ENCODE measurements around the gene MTHFS. TPM values are rescaled to one million over a fixed set of nuclear protein-coding genes. Genes with fewer than 3 reads are reported as not detected.

Gene MTHFS
- total and polyA plus RNA-seq, 2 donors (not counting 3 experiments of a cell fraction or from before 2014, with no cell fraction given) = 9.3 to 15.7 TPM

- no peaks in the 10 kb centered on the region for H3K27me3 ChIP-seq (ENCODE audit: control insufficient read depth in 2 of 2, insufficient read depth in 2 of 2, low read length in 2 of 2)
- no peak for TF ChIP-seq EZH2 (IDR thresholded peaks at IDR 0.05; ENCODE audit: borderline replicate concordance, low read depth, low read length, severe bottlenecking)
- no peak for TF ChIP-seq MYC (IDR thresholded peaks at IDR 0.05; ENCODE audit: low read depth, low read length)
- TF ChIP-seq, protein P1, sequence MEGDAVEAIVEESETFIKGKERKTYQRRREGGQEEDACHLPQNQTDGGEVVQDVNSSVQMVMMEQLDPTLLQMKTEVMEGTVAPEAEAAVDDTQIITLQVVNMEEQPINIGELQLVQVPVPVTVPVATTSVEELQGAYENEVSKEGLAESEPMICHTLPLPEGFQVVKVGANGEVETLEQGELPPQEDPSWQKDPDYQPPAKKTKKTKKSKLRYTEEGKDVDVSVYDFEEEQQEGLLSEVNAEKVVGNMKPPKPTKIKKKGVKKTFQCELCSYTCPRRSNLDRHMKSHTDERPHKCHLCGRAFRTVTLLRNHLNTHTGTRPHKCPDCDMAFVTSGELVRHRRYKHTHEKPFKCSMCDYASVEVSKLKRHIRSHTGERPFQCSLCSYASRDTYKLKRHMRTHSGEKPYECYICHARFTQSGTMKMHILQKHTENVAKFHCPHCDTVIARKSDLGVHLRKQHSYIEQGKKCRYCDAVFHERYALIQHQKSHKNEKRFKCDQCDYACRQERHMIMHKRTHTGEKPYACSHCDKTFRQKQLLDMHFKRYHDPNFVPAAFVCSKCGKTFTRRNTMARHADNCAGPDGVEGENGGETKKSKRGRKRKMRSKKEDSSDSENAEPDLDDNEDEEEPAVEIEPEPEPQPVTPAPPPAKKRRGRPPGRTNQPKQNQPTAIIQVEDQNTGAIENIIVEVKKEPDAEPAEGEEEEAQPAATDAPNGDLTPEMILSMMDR (IDR thresholded peaks at IDR 0.05; ENCODE audit: extremely low read depth in 1 of 2, insufficient read depth in 1 of 2, low read depth in 1 of 2, low read length in 2 of 2) = no peak
- TF ChIP-seq GATA2 (IDR thresholded peaks at IDR 0.05; ENCODE audit: insufficient read depth, insufficient read length, low read depth, low read length) = no peak
- no peak for TF ChIP-seq POLR2AphosphoS5 (IDR thresholded peaks at IDR 0.05; ENCODE audit: insufficient read depth, low read depth, low read length)
- no peak for TF ChIP-seq FOS (IDR thresholded peaks at IDR 0.05; ENCODE audit: borderline replicate concordance, insufficient read depth, low read length)
- TF ChIP-seq POLR2A (IDR thresholded peaks at IDR 0.05; ENCODE audit: low read depth, low read length) = no peak
- TF ChIP-seq JUN (IDR thresholded peaks at IDR 0.05; ENCODE audit: borderline replicate concordance, insufficient read depth, insufficient read length, low read depth) = no peak
- TF ChIP-seq MAX (IDR thresholded peaks at IDR 0.05; ENCODE audit: insufficient read depth, insufficient read length) = no peak
- no peak overlapping the region for H3K4me3 ChIP-seq (replicated peaks in 1 of 3; ENCODE audit: insufficient read depth in 1 of 3, low read depth in 1 of 3, low read length in 3 of 3)
- H3K79me2 ChIP-seq (ENCODE audit: control insufficient read depth, insufficient read depth, low read length) = no peaks in the 10 kb centered on the region
- no peak overlapping the region for H3K27ac ChIP-seq (ENCODE audit: insufficient read depth, low read depth, low read length)
- H3K4me2 ChIP-seq (ENCODE audit: insufficient read depth, low read length) = no peak overlapping the region
- FAIRE-seq = no peak
- no peaks in the 10 kb centered on the region for H3K4me1 ChIP-seq (ENCODE audit: control insufficient read depth, extremely low read depth, insufficient read depth, low read length)
- ChIA-PET CTCF (no interaction called here), POLR2A (no interaction called here)
- DNase-seq (ENCODE audit: low read depth, low spot score) = no peak
- no peaks in the 10 kb centered on the region for H3K9me1 ChIP-seq (replicated peaks; ENCODE audit: control insufficient read depth, extremely low read depth, insufficient read depth, low read length)
- H4K20me1 ChIP-seq (replicated peaks; ENCODE audit: control insufficient read depth, extremely low read depth, insufficient read depth, low read length) = no peaks in the 10 kb centered on the region
- no peak overlapping the region for H2AFZ ChIP-seq (ENCODE audit: low read depth, low read length)
- H3K36me3 ChIP-seq (ENCODE audit: control insufficient read depth in 2 of 2, extremely low read depth in 1 of 2, insufficient read depth in 2 of 2, low read length in 2 of 2) = no peaks in the 10 kb centered on the region
- H3K9me3 ChIP-seq (replicated peaks; ENCODE audit: control insufficient read depth, insufficient read depth, low read length) = no peaks in the 10 kb centered on the region
- dilution Hi-C loops (cut with MboI; ENCODE audit: extremely low pct_ligation_motif_present, low sequenced_read_pairs) = no loop called here
- no peak overlapping the region for H3K9ac ChIP-seq (replicated peaks; ENCODE audit: extremely low read depth, insufficient read depth, low read length)
- BruUV-seq (replicated peaks) = no TSS peak
- intact Hi-C loops (cut with micrococcal nuclease) = no loop called here
Observed at GRCh38 chr15:79828447-79828846, 68.4 kb downstream of the MTHFS start.

All from endothelial cell of umbilical vein (primary cell).